ENCODE measurements around the gene LYSMD1. TPM values are rescaled to one million over a fixed set of nuclear protein-coding genes. Genes with fewer than 3 reads are reported as not detected.
A peak's percentile ranks its signal among the peaks of the same experiment; 100 is the strongest.

Gene LYSMD1
- total and polyA plus RNA-seq, 2 of the 8 experiments (the other 6 are each of a cell fraction or from before 2014, with no cell fraction given) = 2.4 to 6.0 TPM

DNA sequence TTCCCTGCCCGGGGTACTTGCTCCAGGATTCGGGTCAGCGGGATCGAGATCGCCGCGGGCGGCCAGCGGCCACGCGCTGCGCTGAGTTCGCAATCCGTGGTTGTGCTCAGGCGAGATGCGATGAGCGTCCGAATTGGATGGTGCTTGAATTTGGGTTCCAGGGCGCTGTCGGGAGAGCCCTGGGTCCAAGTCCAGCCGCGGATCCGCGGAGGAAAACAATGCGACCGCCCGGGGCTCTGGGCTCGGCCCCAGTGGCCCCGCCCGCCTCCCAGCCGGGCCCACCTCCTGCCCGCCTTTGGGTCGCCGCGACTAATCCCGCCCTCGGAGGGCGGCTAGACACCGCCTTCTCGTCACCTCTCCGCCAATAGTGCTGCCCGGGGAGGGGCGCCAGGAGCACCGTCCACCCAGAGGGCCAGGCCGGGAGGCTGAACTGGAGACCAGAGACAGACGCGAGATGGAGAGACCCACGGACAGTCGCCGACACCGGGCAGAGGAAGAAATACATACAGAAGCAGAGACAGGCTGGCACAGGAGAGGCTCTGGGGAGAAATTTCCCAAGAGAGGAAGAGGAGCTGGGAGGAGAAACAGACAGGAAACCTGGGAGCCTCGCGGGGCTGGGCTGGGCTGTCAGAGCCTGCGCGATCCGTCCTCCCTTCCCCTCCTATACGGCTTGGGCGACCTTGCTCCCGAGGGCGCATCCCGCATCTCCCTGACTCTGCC is 19.1 kb downstream of the LYSMD1 start, which contains the start of gene SEMA6C (continued):
- no peak for TF ChIP-seq BRCA1 (IDR thresholded peaks at IDR 0.05; ENCODE audit: low read depth, low read length)
- TF ChIP-seq SP1 (IDR thresholded peaks at IDR 0.05; ENCODE audit: low read depth, low read length) = peak; percentile 41; the same call in 1 of the 2 replicates
- TF ChIP-seq POU5F1 (IDR thresholded peaks at IDR 0.05; ENCODE audit: low read depth, low read length) = no peak
- no peak for TF ChIP-seq EP300 (IDR thresholded peaks at IDR 0.05; ENCODE audit: borderline replicate concordance in 1 of 2, low read depth in 2 of 2, low read length in 2 of 2)
- TF ChIP-seq, protein P1, sequence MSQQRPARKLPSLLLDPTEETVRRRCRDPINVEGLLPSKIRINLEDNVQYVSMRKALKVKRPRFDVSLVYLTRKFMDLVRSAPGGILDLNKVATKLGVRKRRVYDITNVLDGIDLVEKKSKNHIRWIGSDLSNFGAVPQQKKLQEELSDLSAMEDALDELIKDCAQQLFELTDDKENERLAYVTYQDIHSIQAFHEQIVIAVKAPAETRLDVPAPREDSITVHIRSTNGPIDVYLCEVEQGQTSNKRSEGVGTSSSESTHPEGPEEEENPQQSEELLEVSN (IDR thresholded peaks at IDR 0.05) = peak; percentile 27
